NCI-H146 treated with DMSO at 0.1 percent for 48 hours (cell line): ENCODE data around the gene EVA1C.
"Not testable (repeated sequence)": the region's sequence is repeated elsewhere in the genome, so short reads cannot be mapped to it uniquely, and the experiment has no call there.

Experiments
- DNase-seq: peaks from one replicate; lab custom pipeline; 2025; ENCODE audit not compliant: unreplicated experiment; lab: John Stamatoyannopoulos, UW

EVA1C gene

DNA sequence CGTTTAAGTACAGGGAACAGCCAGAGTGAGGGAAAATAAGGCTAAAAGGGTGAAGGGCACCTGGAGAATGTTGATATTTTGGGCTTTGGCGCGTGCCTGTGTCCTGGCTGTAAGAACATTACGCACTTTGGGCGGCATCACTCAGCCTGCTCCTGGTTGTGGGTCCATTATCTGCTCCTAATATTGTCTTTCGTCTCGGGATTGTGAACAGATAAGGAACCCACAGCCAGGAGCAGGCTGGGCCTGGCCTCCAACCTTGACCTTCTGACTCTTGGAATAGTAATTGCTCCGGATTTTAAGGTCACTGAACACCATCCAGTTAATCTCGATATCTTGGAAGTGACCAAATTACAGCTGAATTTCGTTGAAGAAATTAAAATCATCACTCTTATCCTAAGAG, 111.0 kb downstream of the EVA1C start:
- no peak for DNase-seq

DNA sequence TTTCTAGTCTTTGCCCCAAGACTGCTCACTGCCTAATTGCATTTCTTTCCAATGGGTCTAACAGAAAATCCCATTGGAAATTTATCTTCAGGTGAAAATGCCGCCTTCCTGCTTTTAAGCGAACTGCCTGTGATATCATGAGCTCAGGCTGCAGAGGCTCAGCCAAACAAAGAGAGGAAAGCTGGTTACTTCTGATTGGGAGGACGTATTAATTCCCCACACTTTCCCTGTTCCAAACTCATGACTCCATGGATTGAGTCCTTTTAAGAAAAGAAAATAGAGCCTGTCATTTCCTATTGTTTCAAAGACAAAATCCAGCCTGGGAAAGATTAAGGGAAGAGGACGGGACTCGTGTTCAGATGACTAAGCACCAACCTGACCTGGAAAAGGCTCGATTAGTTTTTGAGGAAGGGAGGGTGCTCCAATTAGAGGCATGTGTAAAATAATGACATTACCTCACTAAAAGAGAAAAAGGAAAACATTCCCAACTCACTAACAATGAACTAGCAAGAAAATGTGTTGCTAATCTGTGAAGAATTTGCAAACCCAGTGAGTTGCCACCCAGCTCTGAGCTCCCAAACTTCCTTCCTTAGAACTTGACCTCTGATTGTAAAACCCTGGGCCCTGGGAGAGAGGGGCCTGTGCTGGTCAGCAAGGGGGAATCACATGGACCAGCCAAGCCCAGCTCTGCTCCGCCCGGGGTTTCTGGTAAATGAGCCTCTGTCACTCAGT, 111.6 kb downstream of the EVA1C start:
- DNase-seq = no peak

- DNase-seq = no peak
Measured at GRCh38 chr21:32525282-32525681, 112.8 kb downstream of the EVA1C start.

DNA sequence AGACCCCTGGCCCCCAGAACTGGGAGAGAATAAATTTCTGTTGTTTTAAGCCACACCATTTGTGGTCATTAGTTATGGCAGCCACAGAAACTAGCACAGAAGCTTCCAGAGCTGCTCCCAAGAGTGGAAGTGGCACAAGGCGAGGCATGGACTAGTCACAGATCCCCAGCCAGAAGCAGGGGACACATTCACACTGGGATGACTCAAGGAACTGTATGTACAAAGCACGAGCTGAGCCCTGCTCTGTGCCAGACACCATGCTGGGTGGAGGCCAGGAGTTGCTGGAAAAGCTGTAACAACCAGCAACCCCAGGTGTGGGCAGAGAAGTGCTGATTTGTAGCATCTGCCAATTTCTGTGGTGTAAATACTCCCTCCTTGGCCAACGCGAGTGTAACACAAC, 117.2 kb downstream of the EVA1C start:
- DNase-seq = no peak

GRCh38 chr21:32530809-32531208, 118.3 kb downstream of the EVA1C start:
- not testable (repeated sequence) for DNase-seq

GRCh38 chr21:32531561-32531960, 119.1 kb downstream of the EVA1C start:
- DNase-seq = not testable (repeated sequence)

- DNase-seq = no peak
Measured at GRCh38 chr21:32532636-32533035, 120.1 kb downstream of the EVA1C start.

GRCh38 chr21:32533053-32533452, 120.5 kb downstream of the EVA1C start:
- DNase-seq = no peak

GRCh38 chr21:32533611-32534010, 121.1 kb downstream of the EVA1C start:
- no peak for DNase-seq

DNA sequence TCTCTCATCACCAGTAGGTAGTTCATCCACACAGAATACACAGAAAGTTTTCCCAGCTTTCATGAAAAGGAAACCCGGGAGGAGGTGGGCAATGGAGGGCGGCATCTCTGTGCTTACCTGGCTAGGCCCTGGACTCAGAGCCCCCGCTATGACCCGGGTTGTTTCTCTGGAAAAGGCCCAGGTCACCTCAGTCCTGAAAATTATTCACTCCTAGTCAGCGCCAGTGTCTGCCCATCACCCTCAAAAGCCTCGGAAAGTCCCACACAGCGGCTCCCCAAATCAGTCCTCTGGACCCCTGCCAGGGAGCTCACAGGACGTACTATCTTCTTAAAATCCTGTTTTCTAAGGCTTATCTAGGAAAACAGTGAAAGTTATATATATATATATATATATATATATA, 121.6 kb downstream of the EVA1C start:
- DNase-seq = no peak

DNA sequence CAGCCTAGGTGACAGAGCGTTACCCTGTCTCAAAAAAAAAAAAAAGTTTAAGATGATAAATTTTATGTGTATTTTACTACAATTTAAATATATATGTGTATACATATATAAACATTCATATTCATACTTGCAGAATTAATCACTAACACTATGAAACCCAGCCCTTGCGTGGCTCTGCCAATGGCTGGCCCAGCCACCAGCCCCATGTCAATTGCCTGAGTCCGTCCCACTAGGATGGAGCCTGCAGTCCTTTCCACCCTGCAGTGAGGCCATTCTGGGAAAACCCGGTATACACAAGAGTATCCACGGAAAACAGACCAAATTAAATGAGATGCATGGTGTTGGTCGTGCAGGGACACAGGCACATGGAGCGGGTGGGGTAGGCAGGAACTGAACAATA, 123.1 kb downstream of the EVA1C start:
- no peak for DNase-seq

- DNase-seq = no peak
Measured at GRCh38 chr21:32537569-32537881, 125.0 kb downstream of the EVA1C start.

DNA sequence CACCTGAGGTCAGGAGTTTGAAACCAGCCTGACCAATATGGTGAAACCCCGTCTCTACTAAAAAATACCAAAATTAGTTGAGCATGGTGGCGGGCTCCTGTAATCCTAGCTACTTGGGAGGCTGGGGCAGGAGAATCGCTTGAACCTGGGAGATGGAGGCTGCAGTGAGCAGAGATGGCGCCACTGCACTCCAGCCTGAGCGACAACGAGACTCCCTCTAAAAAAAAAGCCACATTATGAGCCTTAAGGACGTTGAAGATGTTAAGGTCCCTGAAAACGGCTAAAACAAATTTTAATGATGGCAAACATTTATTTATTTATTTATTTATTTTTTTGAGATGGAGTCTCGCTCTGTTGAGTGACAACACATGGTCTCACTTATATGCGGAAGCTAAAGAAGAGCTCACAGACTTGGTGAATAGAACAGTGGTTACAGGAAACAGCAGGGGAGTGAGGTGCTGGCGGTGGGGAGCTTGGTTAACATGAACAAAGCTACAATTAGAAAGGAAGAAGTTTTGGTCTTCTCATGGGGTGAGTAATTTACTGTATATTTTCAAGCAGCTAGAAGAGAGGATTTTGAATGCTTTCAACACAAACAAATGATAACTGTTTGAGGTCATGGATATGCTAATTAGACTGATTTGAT, 125.8 kb downstream of the EVA1C start:
- DNase-seq = no peak

GRCh38 chr21:32539378-32539777, 126.9 kb downstream of the EVA1C start:
- no peak for DNase-seq

DNA sequence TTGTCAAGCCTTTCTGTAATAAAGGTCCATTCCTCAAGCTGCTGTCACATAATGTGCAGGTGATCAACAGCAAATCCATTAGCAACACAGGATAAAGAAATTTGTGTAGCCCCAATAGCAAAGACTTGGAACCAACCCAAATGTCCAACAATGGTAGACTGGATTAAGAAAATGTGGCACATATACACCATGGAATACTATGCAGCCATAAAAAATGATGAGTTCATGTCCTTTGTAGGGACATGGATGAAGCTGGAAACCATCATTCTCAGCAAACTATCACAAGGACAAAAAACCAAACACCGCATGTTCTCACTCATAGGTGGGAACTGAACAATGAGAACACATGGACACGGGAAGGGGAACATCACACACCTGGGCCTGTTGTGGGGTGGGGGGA, 130.6 kb downstream of the EVA1C start:
- DNase-seq = not testable (repeated sequence)

- no peak for DNase-seq
Measured at GRCh38 chr21:32543975-32544374, 131.5 kb downstream of the EVA1C start.

- DNase-seq = no peak
Measured at GRCh38 chr21:32544697-32545096, 132.2 kb downstream of the EVA1C start.

GRCh38 chr21:32545948-32546441, 133.5 kb downstream of the EVA1C start:
- no peak for DNase-seq

DNA sequence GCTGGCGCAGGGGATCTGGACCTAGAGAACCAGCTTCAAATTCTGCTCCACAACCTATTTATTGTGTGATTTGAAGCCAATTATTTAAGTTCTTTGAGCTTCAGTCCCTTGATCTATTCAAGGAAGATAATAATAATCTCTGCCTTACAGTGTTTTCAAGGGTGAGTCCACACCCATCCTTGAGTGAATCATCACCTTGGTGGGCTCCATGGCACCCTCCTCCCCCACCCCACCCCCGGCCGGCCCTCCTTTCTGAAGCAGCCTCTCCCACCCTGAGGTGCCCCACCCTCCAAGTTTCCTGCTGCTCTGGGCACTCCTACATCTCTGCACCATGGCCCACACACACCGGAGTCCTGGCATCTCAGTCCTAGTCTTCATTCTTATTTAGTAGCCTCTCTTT, 134.5 kb downstream of the EVA1C start:
- DNase-seq = no peak

DNA sequence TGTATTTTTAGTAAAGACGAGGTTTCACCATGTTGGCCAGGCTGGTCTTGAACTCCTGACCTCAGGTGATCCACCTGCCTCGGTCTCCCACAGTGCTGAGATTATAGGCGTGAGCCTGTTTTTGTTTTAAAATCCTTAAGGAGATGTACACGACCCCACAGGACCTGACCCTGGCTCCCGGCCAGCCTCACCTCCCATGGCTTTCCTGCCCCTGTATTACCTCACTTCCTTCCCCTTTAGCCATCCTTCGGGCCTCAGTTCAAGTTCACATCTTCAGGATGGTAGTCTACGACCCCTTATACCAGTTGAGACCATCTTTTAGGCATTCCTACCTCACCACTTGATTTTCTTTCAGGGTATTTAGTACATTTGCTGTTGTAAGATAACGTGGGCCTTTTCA, 136.5 kb downstream of the EVA1C start:
- no peak for DNase-seq

DNA sequence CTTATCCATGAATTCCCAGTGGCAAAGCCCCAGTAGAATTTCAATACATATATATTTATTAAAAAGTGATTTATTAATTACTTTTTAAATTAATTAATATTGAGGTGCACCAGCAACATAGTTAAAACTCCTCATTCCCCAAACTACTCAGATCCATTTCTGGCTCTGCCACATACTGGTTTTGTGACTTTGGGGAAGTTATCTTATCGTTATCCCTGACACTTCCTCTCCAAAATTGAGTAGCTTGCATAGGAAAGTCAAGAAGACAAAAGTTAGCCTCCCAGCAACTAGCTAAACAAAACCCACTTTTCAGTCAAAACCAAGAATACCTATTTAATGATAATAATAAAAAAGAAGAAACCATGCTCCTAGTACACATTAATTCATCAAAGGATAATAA, 136.9 kb downstream of the EVA1C start:
- DNase-seq = no peak

DNA sequence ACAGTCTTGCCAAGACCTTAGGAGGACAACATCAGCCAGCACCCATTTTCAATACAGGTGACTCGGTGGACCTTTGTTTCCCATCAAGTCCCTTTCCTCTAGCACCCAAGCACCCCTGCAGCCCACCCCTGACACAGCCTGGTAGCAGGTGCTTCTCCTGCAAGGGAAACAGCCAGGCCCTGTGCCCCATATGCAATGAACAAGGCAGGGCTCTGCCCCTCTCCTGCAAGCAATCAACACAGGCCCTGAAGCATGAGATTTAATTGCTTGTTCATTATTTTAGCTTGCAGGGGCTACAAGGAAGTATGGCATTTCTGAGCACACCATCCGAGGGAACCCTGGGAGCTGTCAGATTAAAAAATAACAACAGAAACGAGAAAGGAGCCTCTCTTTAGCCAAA, 137.4 kb downstream of the EVA1C start:
- DNase-seq = no peak
